Measurements from ENCODE around the gene DCAF16. TPM values are rescaled to one million over a fixed set of nuclear protein-coding genes. Genes with fewer than 3 reads are reported as not detected.

DCAF16 gene
- total and polyA plus RNA-seq, 10 of the 15 experiments (the other 5 are each of a cell fraction or from before 2014, with no cell fraction given) = 5.8 to 48.6 (median 26.0) TPM

- Histone ChIP-seq H3K9me3 (replicated peaks; ENCODE audit: control insufficient read depth, insufficient read depth, low read length) (peaks cover 1% of the 10 kb centered on the region; the same call in 2 of the 3 replicates), H4K20me1 (ENCODE audit: control insufficient read depth, insufficient read depth) (no peaks in the 10 kb centered on the region), H3K79me2 (ENCODE audit: control insufficient read depth, insufficient read depth, low read length) (no peaks in the 10 kb centered on the region; the same call in 1 of the 2 replicates), H3K4me1 (ENCODE audit: control insufficient read depth, insufficient read depth, low read length) (no peaks in the 10 kb centered on the region), H3K9ac (ENCODE audit: control insufficient read depth, insufficient read depth, low read length) (no peak overlapping the region), H3K27ac (ENCODE audit: control insufficient read depth, insufficient read depth) (no peak overlapping the region), H3K27me3 (replicated peaks in 1 of 2; ENCODE audit: control insufficient read depth in 2 of 2, insufficient read depth in 2 of 2, low read length in 1 of 2) (no peaks in the 10 kb centered on the region), H2AFZ (ENCODE audit: control insufficient read depth, low read depth, low read length) (no peak overlapping the region; the same call in 1 of the 2 replicates), H3K4me3 (no peak overlapping the region), H3K36me3 (ENCODE audit: control insufficient read depth in 2 of 2, insufficient read depth in 2 of 2, low read length in 1 of 2) (peaks cover 0 to 27% of the 10 kb centered on the region in 2 experiments; a peak in 3 of 4 replicates), H3K4me2 (ENCODE audit: control insufficient read depth, insufficient read depth) (no peak overlapping the region)
- ChIA-PET POLR2A (no interaction called here), RAD21 (ENCODE audit: unreplicated experiment) (no interaction called here), SMC1A (ENCODE audit: uncharacterized antibody, unreplicated experiment) (interaction anchor here (0.6 to 2.0 kb wide), 2 partner anchors 12 to 1774 kb away, joined by 3 to 8 read pairs; no protein-coding TSS in a partner anchor), CTCF (interaction anchor here (2.4 kb wide), 1 partner anchor 8 kb away, joined by 18 read pairs; no protein-coding TSS in a partner anchor)
- 27% methylated on average over 1 of the region's 1 CpG for WGBS (ENCODE audit: insufficient coverage, insufficient replicate concordance, low lambda C conversion rate, missing lambda C conversion rate)
- intact Hi-C loops (cut with micrococcal nuclease; ENCODE audit: unreplicated experiment) (no loop called here), in situ Hi-C loops (cut with MboI) (no loop called here)
- FAIRE-seq = no peak
- BruUV-seq (replicated peaks) = no TSS peak
- TF ChIP-seq USF1 (IDR thresholded peaks at IDR 0.05; ENCODE audit: borderline replicate concordance, extremely low read length, insufficient read depth, low read depth, low read length) (no peak), BCL3 (IDR thresholded peaks at IDR 0.05; ENCODE audit: borderline replicate concordance, insufficient read depth, low read depth, low read length, poor library complexity, severe bottlenecking) (no peak), STAT1 (conservative IDR thresholded peaks at IDR 0.05) (no peak), EGR1 (IDR thresholded peaks at IDR 0.05; ENCODE audit: borderline replicate concordance in 1 of 2, low read depth in 2 of 2, low read length in 2 of 2) (no peak), SMAD1 (IDR thresholded peaks at IDR 0.05; ENCODE audit: low read depth, partially characterized antibody) (no peak), POLR2AphosphoS2 (IDR thresholded peaks at IDR 0.05; ENCODE audit: low read depth, low read length) (no peak), YY1 (IDR thresholded peaks at IDR 0.05; ENCODE audit: low read depth, low read length) (no peak), POU2F2 (IDR thresholded peaks at IDR 0.05; ENCODE audit: borderline replicate concordance, low read depth, low read length) (no peak), ZNF24 (IDR thresholded peaks at IDR 0.05) (no peak), PKNOX1 (IDR thresholded peaks at IDR 0.05) (no peak), CREB1 (IDR thresholded peaks at IDR 0.05; ENCODE audit: low read depth) (no peak), NFYA (IDR thresholded peaks at IDR 0.05; ENCODE audit: borderline replicate concordance, low read depth, low read length) (no peak), E2F4 (IDR thresholded peaks at IDR 0.05; ENCODE audit: low read depth, low read length) (no peak), ZBED1 (IDR thresholded peaks at IDR 0.05; ENCODE audit: borderline replicate concordance) (no peak), NKRF (conservative IDR thresholded peaks at IDR 0.05) (no peak)
- DNase-seq (ENCODE audit: low read depth, low spot score) = no peak
- ATAC-seq = peak; percentile 44; the same call in 2 of the 3 replicates
These were observed 13.5 kb upstream of the DCAF16 start for GRCh38 chr4:17823871-17824669.

Measured in GM12878 (cell line).